Neuron (in vitro differentiated cells): Measurements from ENCODE around the gene DDIT3.
"Not testable (repeated sequence)": the region's sequence is repeated elsewhere in the genome, so short reads cannot be mapped to it uniquely, and the experiment has no call there.

Source experiments
- H2AFZ ChIP-seq: one replicate; pipeline ENCODE4 v1.6.1; 2013; ENCODE audit warnings: low read depth, mild to moderate bottlenecking, inconsistent platforms, low read length, moderate library complexity
- H3K27me3 ChIP-seq: one replicate; pipeline ENCODE4 v1.6.1; 2013; ENCODE audit warnings: low read length; ENCODE audit not compliant: insufficient read depth
- H3K36me3 ChIP-seq: one replicate; pipeline ENCODE4 v1.6.1; 2013; ENCODE audit warnings: low read length; ENCODE audit not compliant: insufficient read depth
- H3K4me1 ChIP-seq: one replicate; pipeline ENCODE4 v1.6.1; 2013; ENCODE audit warnings: low read length; ENCODE audit not compliant: insufficient read depth
- H3K4me3 ChIP-seq: 2 replicates; pipeline ENCODE4 v1.5.1; 2013; ENCODE audit warnings: mild to moderate bottlenecking, low read length, moderate library complexity
- H3K9me3 ChIP-seq: one replicate; pipeline ENCODE4 v1.6.1; 2013; ENCODE audit warnings: low read length

The DDIT3 gene

DNA sequence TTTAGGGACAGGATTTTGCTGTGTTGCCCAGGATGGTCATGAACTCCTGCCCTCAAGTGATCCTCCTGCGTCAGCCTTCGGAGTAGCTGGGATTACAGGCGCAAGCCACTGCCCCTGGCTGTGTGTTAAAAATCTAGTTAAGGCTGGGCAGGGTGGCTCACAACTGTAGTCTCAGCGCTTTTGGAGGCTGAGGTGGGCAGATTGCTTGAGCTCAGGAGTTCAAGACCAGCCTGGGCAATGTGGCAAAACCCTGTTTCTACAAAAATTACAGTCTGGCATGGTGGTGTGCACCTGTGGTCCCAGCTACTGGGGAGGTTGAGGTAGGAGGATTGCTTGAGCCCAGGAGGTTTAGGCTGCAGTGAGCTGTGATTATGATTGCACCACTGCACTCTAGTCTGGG is 9.2 kb downstream of the DDIT3 start:
- Histone ChIP-seq H3K27me3 (no peaks in the 10 kb centered on the region), H3K36me3 (peaks cover 73% of the 10 kb centered on the region), H3K9me3 (peaks cover 3% of the 10 kb centered on the region), H2AFZ (no peak overlapping the region), H3K4me3 (no peak overlapping the region), H3K4me1 (no peaks in the 10 kb centered on the region)

DNA sequence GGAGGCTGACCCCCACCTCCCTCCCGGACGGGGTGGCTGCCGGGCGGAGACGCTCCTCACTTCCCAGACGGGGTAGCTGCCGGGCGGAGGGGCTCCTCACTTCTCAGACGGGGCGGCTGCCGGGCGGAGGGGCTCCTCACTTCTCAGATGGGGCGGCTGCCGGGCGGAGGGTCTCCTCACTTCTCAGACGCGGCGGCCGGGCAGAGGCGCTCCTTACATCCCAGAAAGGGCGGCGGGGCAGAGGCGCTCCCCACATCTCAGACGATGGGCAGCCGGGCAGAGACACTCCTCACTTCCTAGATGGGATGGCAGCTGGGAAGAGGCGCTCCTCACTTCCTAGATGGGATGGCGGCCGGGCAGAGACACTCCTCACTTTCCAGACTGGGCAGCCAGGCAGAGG is 12.5 kb downstream of the DDIT3 start:
- not testable (repeated sequence) for H3K9me3 ChIP-seq, H3K4me3 ChIP-seq, H3K4me1 ChIP-seq, H3K27me3 ChIP-seq, H2AFZ ChIP-seq
- H3K36me3 ChIP-seq: peaks cover 74% of the 10 kb centered on the region

DNA sequence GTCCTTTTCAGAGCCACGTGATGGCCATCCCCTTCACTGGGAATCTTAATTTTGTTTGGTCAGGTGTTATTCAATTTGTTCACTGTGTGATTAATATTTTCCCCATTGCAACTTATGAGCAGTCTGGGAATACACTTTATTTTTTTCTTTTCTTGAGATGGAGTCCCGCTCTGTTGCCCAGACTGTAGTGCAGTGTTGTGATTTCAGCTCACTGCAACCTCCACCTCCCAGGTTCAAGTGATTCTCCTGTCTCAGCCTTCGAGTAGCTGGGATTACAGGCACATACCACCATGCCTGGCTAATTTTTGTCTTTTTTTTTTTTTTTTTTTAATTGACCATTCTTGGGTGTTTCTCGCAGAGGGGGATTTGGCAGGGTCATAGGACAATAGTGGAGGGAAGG is 13.8 kb downstream of the DDIT3 start:
- H3K4me1 ChIP-seq, H3K4me3 ChIP-seq, H3K27me3 ChIP-seq, H2AFZ ChIP-seq, H3K9me3 ChIP-seq: not testable (repeated sequence)
- H3K36me3 ChIP-seq: peaks cover 72% of the 10 kb centered on the region

GRCh38 chr12:57502311-57502969 is 17.9 kb downstream of the DDIT3 start:
- H3K4me3 ChIP-seq, H2AFZ ChIP-seq, H3K27me3 ChIP-seq, H3K4me1 ChIP-seq: not testable (repeated sequence)
- Histone ChIP-seq H3K36me3 (peaks cover 74% of the 10 kb centered on the region), H3K9me3 (peaks cover 10% of the 10 kb centered on the region)

- peaks cover 77% of the 10 kb centered on the region for H3K36me3 ChIP-seq
Measured at GRCh38 chr12:57500213-57500612, 20.1 kb downstream of the DDIT3 start.

DNA sequence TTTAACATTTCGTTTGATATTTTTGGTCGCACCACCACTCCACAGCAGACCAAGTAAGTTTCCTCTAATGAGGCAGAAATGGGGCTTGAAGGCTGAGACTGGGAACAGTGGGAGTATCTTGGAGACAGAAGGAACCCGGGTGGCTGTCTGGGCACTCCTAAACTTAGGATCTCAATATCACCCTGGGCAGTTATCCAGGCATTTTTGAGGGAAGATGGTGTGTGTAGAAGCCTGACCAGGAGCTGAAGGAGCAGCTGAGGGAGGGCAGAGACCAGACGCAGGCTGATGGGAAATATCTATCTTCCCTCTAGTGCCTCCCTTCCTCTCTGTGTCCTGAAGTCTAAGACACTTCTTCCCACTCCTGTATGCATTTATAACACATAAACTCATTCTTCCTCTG is 21.7 kb downstream of the DDIT3 start:
- Histone ChIP-seq H2AFZ (no peak overlapping the region), H3K36me3 (peaks cover 66% of the 10 kb centered on the region), H3K9me3 (peaks cover 3% of the 10 kb centered on the region), H3K27me3 (no peaks in the 10 kb centered on the region), H3K4me1 (no peaks in the 10 kb centered on the region), H3K4me3 (no peak overlapping the region)

More at GRCh38 chr12:57500213-57500612, 20.1 kb downstream of the DDIT3 start:
- H3K27me3 ChIP-seq: no peaks in the 10 kb centered on the region
- H2AFZ ChIP-seq: no peak overlapping the region
- peaks cover 3% of the 10 kb centered on the region for H3K9me3 ChIP-seq
- H3K4me1 ChIP-seq: no peaks in the 10 kb centered on the region
- H3K4me3 ChIP-seq: no peak overlapping the region

DNA sequence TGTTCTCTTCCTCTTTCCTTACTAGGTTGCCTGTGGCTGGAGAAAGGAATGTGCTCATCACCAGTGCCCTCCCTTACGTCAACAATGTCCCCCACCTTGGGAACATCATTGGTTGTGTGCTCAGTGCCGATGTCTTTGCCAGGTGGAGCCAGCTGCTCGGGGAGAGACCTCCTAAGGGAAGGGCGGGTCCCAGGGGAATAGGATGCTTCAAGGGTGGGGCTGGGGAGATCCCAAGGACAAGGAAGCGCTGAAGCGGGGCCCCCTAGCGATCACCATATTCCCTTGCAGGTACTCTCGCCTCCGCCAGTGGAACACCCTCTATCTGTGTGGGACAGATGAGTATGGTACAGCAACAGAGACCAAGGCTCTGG is 22.2 kb downstream of the DDIT3 start:
- H3K36me3 ChIP-seq: peaks cover 62% of the 10 kb centered on the region

GRCh38 chr12:57497223-57498131 is 22.8 kb downstream of the DDIT3 start:
- no peaks in the 10 kb centered on the region for H3K4me1 ChIP-seq
- H3K4me3 ChIP-seq: no peak overlapping the region
- no peaks in the 10 kb centered on the region for H3K27me3 ChIP-seq
- peaks cover 64% of the 10 kb centered on the region for H3K36me3 ChIP-seq
- H3K9me3 ChIP-seq: peaks cover 7% of the 10 kb centered on the region
- no peak overlapping the region for H2AFZ ChIP-seq

More for the DNA sequence above, 22.2 kb downstream of the DDIT3 start:
- Histone ChIP-seq H3K9me3 (peaks cover 3% of the 10 kb centered on the region), H3K27me3 (no peaks in the 10 kb centered on the region), H2AFZ (no peak overlapping the region), H3K4me1 (no peaks in the 10 kb centered on the region), H3K4me3 (no peak overlapping the region)

- H3K4me1 ChIP-seq: no peaks in the 10 kb centered on the region
- no peaks in the 10 kb centered on the region for H3K27me3 ChIP-seq
- no peak overlapping the region for H2AFZ ChIP-seq
- H3K36me3 ChIP-seq: peaks cover 60% of the 10 kb centered on the region
- no peak overlapping the region for H3K4me3 ChIP-seq
- peaks cover 7% of the 10 kb centered on the region for H3K9me3 ChIP-seq
Measured at GRCh38 chr12:57496822-57497221, 23.5 kb downstream of the DDIT3 start.

DNA sequence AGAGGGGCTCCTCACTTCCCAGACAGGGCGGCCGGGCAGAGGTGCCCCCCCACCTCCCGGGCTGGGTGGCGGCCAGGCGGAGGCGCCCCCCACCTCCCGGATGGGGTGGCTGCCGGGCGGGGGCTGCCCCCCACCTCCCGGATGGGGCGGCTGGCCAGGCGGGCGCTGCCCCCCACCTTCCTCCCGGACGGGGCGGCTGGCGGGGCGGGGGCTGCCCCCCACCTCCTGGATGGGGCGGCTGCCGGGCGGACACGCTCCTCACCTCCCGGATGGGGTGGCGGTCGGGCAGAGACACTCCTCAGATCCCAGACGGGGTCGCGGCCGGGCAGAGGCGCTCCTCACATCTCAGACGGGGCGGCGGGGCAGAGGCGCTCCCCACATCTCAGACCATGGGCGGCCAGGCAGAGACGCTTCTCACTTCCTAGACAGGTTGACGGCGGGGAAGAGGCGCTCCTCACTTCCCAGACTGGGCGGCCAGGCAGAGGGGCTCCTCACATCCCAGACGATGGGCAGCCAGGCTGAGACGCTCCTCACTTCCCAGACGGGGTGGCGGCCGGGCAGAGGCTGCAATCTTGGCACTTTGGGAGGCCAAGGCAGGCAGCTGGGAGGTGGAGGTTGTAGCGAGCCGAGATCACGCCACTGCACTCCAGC is 25.1 kb downstream of the DDIT3 start:
- not testable (repeated sequence) for H2AFZ ChIP-seq, H3K4me3 ChIP-seq, H3K27me3 ChIP-seq, H3K9me3 ChIP-seq, H3K4me1 ChIP-seq
- peaks cover 62% of the 10 kb centered on the region for H3K36me3 ChIP-seq

DNA sequence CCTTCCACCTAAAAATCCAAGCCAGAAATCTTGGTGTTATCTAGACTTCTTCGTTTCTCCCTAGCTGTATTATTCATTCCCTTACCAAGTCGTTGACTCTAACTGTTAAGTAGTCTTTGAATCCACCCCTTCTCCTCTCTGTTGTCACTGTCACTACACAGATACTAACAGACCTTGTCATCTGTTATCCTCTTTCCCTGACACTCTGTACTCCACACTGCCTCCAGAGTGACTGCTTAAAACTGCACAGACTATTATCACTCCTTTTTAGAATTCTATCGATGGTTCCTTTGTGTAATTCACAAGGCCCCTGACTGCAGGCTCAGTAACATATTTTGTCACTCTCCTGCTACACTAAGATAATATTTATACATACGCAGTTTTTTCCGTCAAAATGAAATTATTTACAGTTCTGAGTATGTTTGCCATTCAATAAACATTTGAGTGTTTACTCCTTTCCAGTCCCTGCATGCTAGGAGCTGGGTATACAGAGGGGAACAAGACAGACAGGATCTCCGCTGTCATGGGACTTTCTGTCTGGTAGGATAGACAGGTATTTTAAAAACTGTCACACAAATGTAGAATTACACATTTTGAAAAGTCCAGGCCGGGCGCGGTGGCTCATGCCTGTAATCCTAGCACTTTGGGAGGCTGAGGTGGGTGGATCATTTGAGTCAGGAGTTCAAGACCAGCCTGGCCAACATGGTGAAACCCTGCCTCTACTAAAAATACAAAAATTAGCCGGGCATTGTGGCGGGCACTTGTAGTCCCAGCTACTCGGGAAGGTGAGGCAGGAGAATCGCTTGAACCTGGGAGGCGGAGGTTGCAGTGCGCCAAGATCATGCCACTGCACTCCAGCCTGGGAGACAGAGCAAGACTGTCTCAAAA is 28.7 kb downstream of the DDIT3 start:
- Histone ChIP-seq H3K36me3 (peaks cover 49% of the 10 kb centered on the region), H3K27me3 (no peaks in the 10 kb centered on the region), H3K4me3 (no peak overlapping the region), H3K9me3 (peaks cover 4% of the 10 kb centered on the region), H2AFZ (no peak overlapping the region), H3K4me1 (peaks cover 10% of the 10 kb centered on the region)

- H3K27me3 ChIP-seq: no peaks in the 10 kb centered on the region
- no peak overlapping the region for H3K4me3 ChIP-seq
- no peak overlapping the region for H2AFZ ChIP-seq
- peaks cover 41% of the 10 kb centered on the region for H3K36me3 ChIP-seq
- H3K9me3 ChIP-seq: peaks cover 4% of the 10 kb centered on the region
- peaks cover 10% of the 10 kb centered on the region for H3K4me1 ChIP-seq
Measured at GRCh38 chr12:57490126-57490525, 30.2 kb downstream of the DDIT3 start.
